Type B pancreatic cell (in vitro differentiated cells): ENCODE measurements around the gene KIF16B. TPM values are rescaled to one million over a fixed set of nuclear protein-coding genes. Genes with fewer than 3 reads are reported as not detected.
A peak's percentile ranks its signal among the peaks of the same experiment; 100 is the strongest.

Source experiments
- DNase-seq: peaks from one replicate; pipeline ENCODE4 v3.0.0; 2021; ENCODE audit warnings: mixed read lengths; ENCODE audit not compliant: unreplicated experiment; ENCODE audit errors: extremely low spot score
- H3K27ac Mint-ChIP-seq: 2 replicates; pipeline ENCODE4 v1.8.0; 2021; ENCODE audit warnings: mild to moderate bottlenecking, mixed read lengths
- H3K27me3 Mint-ChIP-seq: 2 replicates; pipeline ENCODE4 v1.8.0; 2021; ENCODE audit warnings: mixed read lengths
- H3K36me3 Mint-ChIP-seq: 2 replicates; pipeline ENCODE4 v1.8.0; 2021; ENCODE audit warnings: mixed read lengths
- H3K4me1 Mint-ChIP-seq: one replicate; pipeline ENCODE4 v1.8.0; 2021; ENCODE audit warnings: mixed read lengths; ENCODE audit not compliant: unreplicated experiment
- H3K4me3 Mint-ChIP-seq: 2 replicates; pipeline ENCODE4 v1.8.0; 2021; ENCODE audit warnings: mild to moderate bottlenecking, mixed read lengths
- H3K9me3 Mint-ChIP-seq: 2 replicates; pipeline ENCODE4 v1.8.0; 2021; ENCODE audit warnings: mixed read lengths
- CTCF ChIP-seq: fragments of 200-600 bp; sonication (generic); conservative IDR thresholded peaks from 2 replicates; pipeline ENCODE4 v1.5.0; 2021; ENCODE audit warnings: antibody characterized with exemption, mild to moderate bottlenecking
- total RNA-seq: library from RNA; stranded (reverse); gene quantifications from 2 replicates; pipeline ENCODE4 v1.2.1, GENCODE V29; 2021; ENCODE audit warnings: low replicate concordance

Gene KIF16B
- total RNA-seq, 1 donor from 2014 or later, result 10.3 TPM

GRCh38 chr20:16488616-16489015, 84.6 kb downstream of the KIF16B start:
- no peak for DNase-seq
- Mint-ChIP-seq H3K4me3 (no peak overlapping the region), H3K4me1 (no peaks in the 10 kb centered on the region), H3K9me3 (no peaks in the 10 kb centered on the region), H3K27ac (no peak overlapping the region), H3K27me3 (no peaks in the 10 kb centered on the region), H3K36me3 (peaks cover 3% of the 10 kb centered on the region)
- TF ChIP-seq CTCF, result no peak

GRCh38 chr20:16488086-16488485, 85.2 kb downstream of the KIF16B start:
- Mint-ChIP-seq H3K4me3 (no peak overlapping the region), H3K9me3 (no peaks in the 10 kb centered on the region), H3K36me3 (peaks cover 3% of the 10 kb centered on the region), H3K4me1 (no peaks in the 10 kb centered on the region), H3K27me3 (no peaks in the 10 kb centered on the region), H3K27ac (peak overlapping the region; percentile 21)
- DNase-seq, result no peak
- TF ChIP-seq CTCF, result no peak

- no peak for DNase-seq
- TF ChIP-seq CTCF, result no peak
- no peak overlapping the region for H3K4me3 Mint-ChIP-seq
- H3K9me3 Mint-ChIP-seq, result no peaks in the 10 kb centered on the region
- H3K4me1 Mint-ChIP-seq, result no peaks in the 10 kb centered on the region
- no peak overlapping the region for H3K27ac Mint-ChIP-seq
- no peaks in the 10 kb centered on the region for H3K27me3 Mint-ChIP-seq
- H3K36me3 Mint-ChIP-seq, result no peaks in the 10 kb centered on the region
These were observed 86.7 kb downstream of the KIF16B start for GRCh38 chr20:16486532-16486931.

GRCh38 chr20:16485401-16485800, 87.8 kb downstream of the KIF16B start:
- TF ChIP-seq CTCF, result no peak
- DNase-seq, result no peak
- Mint-ChIP-seq H3K36me3 (no peaks in the 10 kb centered on the region), H3K27me3 (no peaks in the 10 kb centered on the region), H3K27ac (no peak overlapping the region), H3K9me3 (no peaks in the 10 kb centered on the region), H3K4me3 (no peak overlapping the region), H3K4me1 (no peaks in the 10 kb centered on the region)

- no peak for TF ChIP-seq CTCF
- no peak for DNase-seq
- H3K27me3 Mint-ChIP-seq, result no peaks in the 10 kb centered on the region
- H3K9me3 Mint-ChIP-seq, result peaks cover 6% of the 10 kb centered on the region
- H3K36me3 Mint-ChIP-seq, result no peaks in the 10 kb centered on the region
- no peak overlapping the region for H3K27ac Mint-ChIP-seq
- no peak overlapping the region for H3K4me3 Mint-ChIP-seq
- H3K4me1 Mint-ChIP-seq, result no peaks in the 10 kb centered on the region
These were observed 90.2 kb downstream of the KIF16B start for GRCh38 chr20:16483024-16483423.

- Mint-ChIP-seq H3K9me3 (peaks cover 6% of the 10 kb centered on the region), H3K27me3 (no peaks in the 10 kb centered on the region), H3K4me1 (peaks cover 5% of the 10 kb centered on the region), H3K4me3 (no peak overlapping the region), H3K27ac (no peak overlapping the region), H3K36me3 (peaks cover 3% of the 10 kb centered on the region)
- DNase-seq, result no peak
- TF ChIP-seq CTCF, result no peak
These were observed 91.3 kb downstream of the KIF16B start for GRCh38 chr20:16481977-16482376.
